GM10248 (cell line): Measurements from ENCODE around the gene LRRTM4.

ENCODE experiments used
- CTCF ChIA-PET: fragments of 300-600 bp; sonication (Branson Sonifier 250); formaldehyde crosslinking; extraction: SDS; loops from one replicate; lab custom pipeline; 2021; ENCODE audit warnings: antibody characterized with exemption; lab: Yijun Ruan, JAX
- POLR2A ChIA-PET: fragments of 350-650 bp; sonication (Branson Sonifier 250); formaldehyde crosslinking; extraction: SDS; loops from one replicate; lab custom pipeline; 2020; ENCODE audit warnings: antibody characterized with exemption; lab: Yijun Ruan, JAX
- DNase-seq: peaks from one replicate; pipeline ENCODE4 v3.0.0; 2012; ENCODE audit errors: extremely low spot score
- TF ChIP-seq, protein P1 (sequence below): IDR thresholded peaks from 2 replicates; pipeline ENCODE4 v1.5.1; 2012; ENCODE audit warnings: mild to moderate bottlenecking, low read depth; ENCODE audit errors: extremely low read depth, missing control alignments, control extremely low read depth

The LRRTM4 gene

GRCh38 chr2:76984359-76984758, 537.8 kb downstream of the LRRTM4 start:
- TF ChIP-seq, protein P1, sequence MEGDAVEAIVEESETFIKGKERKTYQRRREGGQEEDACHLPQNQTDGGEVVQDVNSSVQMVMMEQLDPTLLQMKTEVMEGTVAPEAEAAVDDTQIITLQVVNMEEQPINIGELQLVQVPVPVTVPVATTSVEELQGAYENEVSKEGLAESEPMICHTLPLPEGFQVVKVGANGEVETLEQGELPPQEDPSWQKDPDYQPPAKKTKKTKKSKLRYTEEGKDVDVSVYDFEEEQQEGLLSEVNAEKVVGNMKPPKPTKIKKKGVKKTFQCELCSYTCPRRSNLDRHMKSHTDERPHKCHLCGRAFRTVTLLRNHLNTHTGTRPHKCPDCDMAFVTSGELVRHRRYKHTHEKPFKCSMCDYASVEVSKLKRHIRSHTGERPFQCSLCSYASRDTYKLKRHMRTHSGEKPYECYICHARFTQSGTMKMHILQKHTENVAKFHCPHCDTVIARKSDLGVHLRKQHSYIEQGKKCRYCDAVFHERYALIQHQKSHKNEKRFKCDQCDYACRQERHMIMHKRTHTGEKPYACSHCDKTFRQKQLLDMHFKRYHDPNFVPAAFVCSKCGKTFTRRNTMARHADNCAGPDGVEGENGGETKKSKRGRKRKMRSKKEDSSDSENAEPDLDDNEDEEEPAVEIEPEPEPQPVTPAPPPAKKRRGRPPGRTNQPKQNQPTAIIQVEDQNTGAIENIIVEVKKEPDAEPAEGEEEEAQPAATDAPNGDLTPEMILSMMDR = no peak
- DNase-seq = no peak
- ChIA-PET POLR2A (no interaction called here), CTCF (no interaction called here)

DNA sequence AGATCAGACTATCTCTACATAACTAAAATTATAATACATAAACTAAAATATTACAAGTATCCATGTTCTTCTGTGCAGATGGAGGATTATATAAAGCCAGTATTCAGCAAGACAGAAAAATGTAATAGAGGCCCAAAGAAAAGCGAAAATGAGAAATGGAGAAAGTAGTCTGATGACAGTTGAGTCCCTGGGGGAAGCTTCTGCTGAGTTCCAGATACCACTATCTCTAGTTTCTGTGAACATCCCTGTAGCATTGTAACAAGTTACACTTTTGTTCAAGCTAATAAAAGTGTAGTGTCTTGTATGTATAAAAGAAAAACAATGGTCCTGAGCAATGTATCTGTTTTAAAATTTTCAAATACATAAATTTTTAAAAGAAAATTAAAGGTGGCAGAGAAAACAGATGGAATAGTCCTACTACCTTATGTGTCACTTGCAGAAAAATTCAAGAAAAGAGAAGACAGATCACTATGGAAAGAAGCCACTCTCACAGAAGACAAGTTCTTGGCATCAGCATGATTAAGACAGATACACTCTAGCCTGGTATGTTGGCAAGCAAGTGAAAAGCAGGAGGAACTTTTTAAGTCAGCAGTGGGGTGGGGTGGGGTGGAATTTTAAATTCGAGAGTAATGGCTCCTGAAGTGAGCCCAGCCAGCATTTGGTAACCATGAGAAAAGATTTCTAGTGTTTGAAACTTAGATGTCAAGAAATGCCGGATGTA, 541.9 kb downstream of the LRRTM4 start:
- DNase-seq = no peak
- TF ChIP-seq, protein P1 = no peak
- ChIA-PET CTCF (interaction anchor here (0.8 to 1.7 kb wide), 2 partner anchors 25 to 26 kb away, joined by 3 to 5 read pairs; no protein-coding TSS in a partner anchor), POLR2A (no interaction called here)

DNA sequence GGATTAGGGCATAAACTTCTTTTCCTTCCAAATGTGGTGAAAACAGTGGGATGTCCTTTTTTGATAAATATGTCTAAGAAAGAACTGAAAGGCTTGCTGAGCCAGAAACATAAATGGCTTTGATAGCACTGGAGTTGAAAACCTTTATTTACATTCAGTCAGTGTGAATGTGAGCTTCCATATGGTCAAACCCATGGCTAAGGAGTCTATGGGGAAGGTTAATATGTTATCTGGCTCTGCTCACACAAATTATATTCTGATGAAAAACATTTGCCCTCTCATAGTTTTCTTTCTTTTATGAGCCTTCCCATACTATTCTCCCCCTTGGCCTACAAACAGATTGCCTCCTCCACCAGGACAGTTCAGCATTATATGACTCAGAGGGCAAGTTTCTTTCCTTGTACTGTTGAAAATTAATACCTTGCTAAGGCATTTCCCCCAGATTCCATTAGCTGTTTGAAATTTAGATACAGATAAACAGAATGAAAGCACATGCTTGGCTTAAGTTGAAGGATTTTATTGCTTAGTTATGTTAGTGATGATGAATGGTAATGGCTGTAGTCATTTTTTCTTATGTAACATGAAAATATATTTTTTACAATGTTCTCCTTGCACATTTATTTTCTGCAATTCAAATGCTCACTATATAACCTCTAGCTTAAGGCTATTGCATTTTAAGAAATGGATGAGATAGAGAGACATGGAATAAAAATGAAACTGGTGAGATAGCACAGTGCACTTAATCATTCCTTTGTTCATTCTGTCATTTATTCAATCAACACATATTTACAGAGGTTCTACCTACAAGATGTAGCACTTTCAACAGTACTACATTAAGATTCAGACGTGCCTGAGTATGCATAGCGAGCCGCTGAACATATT, 544.1 kb downstream of the LRRTM4 start:
- ChIA-PET POLR2A (no interaction called here), CTCF (interaction anchor here (1.1 to 1.7 kb wide), 3 partner anchors 9 to 24 kb away, joined by 3 to 5 read pairs (median 3); no protein-coding TSS in a partner anchor)
- TF ChIP-seq, protein P1 = no peak
- no peak for DNase-seq

DNA sequence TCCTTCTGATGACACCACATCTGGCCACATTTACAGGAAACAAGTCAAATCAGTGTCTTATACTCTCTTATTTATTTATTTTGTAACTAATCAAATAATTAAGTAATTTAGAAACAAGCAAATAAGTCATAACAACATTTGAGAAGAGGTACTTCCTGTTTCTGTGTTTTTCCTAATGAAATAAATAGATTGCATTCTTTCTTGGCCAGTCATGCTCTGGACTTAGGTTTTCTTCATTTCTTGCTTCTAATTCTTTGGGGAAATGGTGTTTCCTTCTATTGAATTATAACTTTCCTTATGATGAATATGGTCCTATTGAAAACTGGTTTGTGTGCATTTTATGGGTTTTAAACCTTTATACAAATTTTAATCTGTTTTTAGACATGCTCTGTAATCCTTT, 546.4 kb downstream of the LRRTM4 start:
- TF ChIP-seq, protein P1 = no peak
- POLR2A ChIA-PET = no interaction called here
- CTCF ChIA-PET = no interaction called here
- DNase-seq = no peak

GRCh38 chr2:76973610-76974009, 548.6 kb downstream of the LRRTM4 start:
- TF ChIP-seq, protein P1 = no peak
- ChIA-PET POLR2A (no interaction called here), CTCF (no interaction called here)
- DNase-seq = no peak

- CTCF ChIA-PET = no interaction called here
- POLR2A ChIA-PET = no interaction called here
- TF ChIP-seq, protein P1 = no peak
- DNase-seq = no peak
Measured at GRCh38 chr2:76965772-76966171, 556.4 kb downstream of the LRRTM4 start.
